ENCODE data around the gene ATL2.

Gene ATL2

DNA sequence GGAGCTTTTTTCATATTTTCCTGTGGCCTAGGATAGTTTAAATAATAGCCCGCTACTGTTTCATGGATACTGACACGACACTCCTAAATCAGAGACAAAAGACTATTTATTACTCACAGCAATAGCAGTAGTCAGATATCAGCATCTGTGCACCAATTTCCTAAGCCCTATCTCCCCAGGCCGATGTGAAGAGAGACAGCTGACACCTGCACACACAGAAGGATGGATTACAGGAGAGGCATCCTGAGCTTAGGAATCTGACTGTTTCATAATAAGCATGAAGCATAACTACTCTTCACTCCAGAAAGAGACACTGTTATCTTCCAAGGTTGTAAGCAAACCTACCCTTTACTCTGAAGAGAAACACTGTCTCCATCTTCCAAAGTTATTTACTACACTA, 105.4 kb downstream of the ATL2 start:
- TF ChIP-seq EZH2phosphoT487 (IDR thresholded peaks at IDR 0.05; ENCODE audit: low read depth), result no peak
- no peaks in the 10 kb centered on the region for H4K20me1 ChIP-seq (ENCODE audit: insufficient read depth, low read length)
- no peak overlapping the region for H3K27ac ChIP-seq (ENCODE audit: low read length)
- H3K27me3 ChIP-seq (ENCODE audit: low read depth, low read length), result no peaks in the 10 kb centered on the region
- no peaks in the 10 kb centered on the region for H3K9me3 ChIP-seq (ENCODE audit: insufficient read depth, low read length)
- peaks cover 2% of the 10 kb centered on the region; the same call in 1 of the 2 replicates for H3K4me1 ChIP-seq (ENCODE audit: low read length)
- H3K36me3 ChIP-seq (replicated peaks; ENCODE audit: low read depth, low read length), result no peaks in the 10 kb centered on the region
- no peak overlapping the region for H3K4me3 ChIP-seq (ENCODE audit: low read length)
- no peak overlapping the region for H3K4me2 ChIP-seq (ENCODE audit: low read length)
- no peaks in the 10 kb centered on the region for H3K79me2 ChIP-seq (ENCODE audit: low read length)
- H2AFZ ChIP-seq (ENCODE audit: low read depth, low read length), result no peak overlapping the region
- no peak overlapping the region for H3K9ac ChIP-seq (ENCODE audit: low read length)

- no peak overlapping the region for H3K9ac ChIP-seq (ENCODE audit: low read length)
- no peak overlapping the region for H3K4me2 ChIP-seq (ENCODE audit: low read length)
- TF ChIP-seq CTCF (IDR thresholded peaks at IDR 0.05; ENCODE audit: low read depth, low read length), result no peak
- TF ChIP-seq EZH2phosphoT487 (IDR thresholded peaks at IDR 0.05; ENCODE audit: low read depth), result no peak
- H3K4me1 ChIP-seq (ENCODE audit: low read length), result no peaks in the 10 kb centered on the region
- no peaks in the 10 kb centered on the region for H3K79me2 ChIP-seq (ENCODE audit: low read length)
- H4K20me1 ChIP-seq (ENCODE audit: insufficient read depth, low read length), result no peaks in the 10 kb centered on the region
- H3K36me3 ChIP-seq (replicated peaks; ENCODE audit: low read depth, low read length), result no peaks in the 10 kb centered on the region
- no peak overlapping the region for H2AFZ ChIP-seq (ENCODE audit: low read depth, low read length)
- no peak overlapping the region for H3K4me3 ChIP-seq (ENCODE audit: low read length)
- no peaks in the 10 kb centered on the region for H3K27me3 ChIP-seq (ENCODE audit: low read depth, low read length)
- no peaks in the 10 kb centered on the region for H3K9me3 ChIP-seq (ENCODE audit: insufficient read depth, low read length)
- no peak overlapping the region for H3K27ac ChIP-seq (ENCODE audit: low read length)
These were observed 107.7 kb downstream of the ATL2 start for GRCh38 chr2:38269421-38269820.

DNA sequence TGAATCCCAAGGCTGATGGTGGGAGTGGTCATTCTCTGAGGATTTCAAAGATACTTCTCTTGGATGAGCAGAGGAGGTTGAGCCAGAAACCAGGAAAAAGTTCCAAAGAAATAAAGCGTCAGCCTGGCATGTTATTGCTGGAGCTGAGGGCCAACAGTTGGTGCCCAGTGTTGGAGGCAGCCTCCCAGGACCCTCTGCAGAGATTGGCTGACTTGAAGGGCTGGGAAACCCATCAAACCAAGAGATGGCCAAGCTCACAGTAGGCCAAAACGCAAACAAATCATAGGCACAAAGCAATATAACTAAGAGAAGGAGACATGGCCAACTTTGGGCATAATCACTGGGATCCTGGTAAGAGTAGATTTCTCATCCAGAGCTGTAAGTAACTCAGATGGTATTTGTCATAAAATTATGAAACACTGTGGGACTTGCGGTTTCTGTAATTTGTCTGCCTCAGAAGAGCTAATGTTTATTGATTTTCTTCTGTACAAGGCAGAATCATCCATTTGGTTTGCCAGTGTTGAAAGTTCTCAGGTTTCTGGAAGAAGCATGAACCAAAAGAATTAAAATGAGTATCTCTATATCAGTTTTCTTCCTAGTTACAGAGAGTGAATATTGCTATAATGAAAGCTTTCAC, 108.3 kb downstream of the ATL2 start:
- no peaks in the 10 kb centered on the region for H3K36me3 ChIP-seq (replicated peaks; ENCODE audit: low read depth, low read length)
- no peaks in the 10 kb centered on the region for H3K27me3 ChIP-seq (ENCODE audit: low read depth, low read length)
- TF ChIP-seq CTCF (IDR thresholded peaks at IDR 0.05; ENCODE audit: low read depth, low read length) (no peak), EZH2phosphoT487 (IDR thresholded peaks at IDR 0.05; ENCODE audit: low read depth) (no peak)
- no peak overlapping the region for H3K9ac ChIP-seq (ENCODE audit: low read length)
- H3K4me3 ChIP-seq (ENCODE audit: low read length), result no peak overlapping the region
- H3K27ac ChIP-seq (ENCODE audit: low read length), result no peak overlapping the region
- H4K20me1 ChIP-seq (ENCODE audit: insufficient read depth, low read length), result no peaks in the 10 kb centered on the region
- H2AFZ ChIP-seq (ENCODE audit: low read depth, low read length), result no peak overlapping the region
- H3K9me3 ChIP-seq (ENCODE audit: insufficient read depth, low read length), result no peaks in the 10 kb centered on the region
- no peaks in the 10 kb centered on the region for H3K4me1 ChIP-seq (ENCODE audit: low read length)
- H3K4me2 ChIP-seq (ENCODE audit: low read length), result no peak overlapping the region
- H3K79me2 ChIP-seq (ENCODE audit: low read length), result no peaks in the 10 kb centered on the region

DNA sequence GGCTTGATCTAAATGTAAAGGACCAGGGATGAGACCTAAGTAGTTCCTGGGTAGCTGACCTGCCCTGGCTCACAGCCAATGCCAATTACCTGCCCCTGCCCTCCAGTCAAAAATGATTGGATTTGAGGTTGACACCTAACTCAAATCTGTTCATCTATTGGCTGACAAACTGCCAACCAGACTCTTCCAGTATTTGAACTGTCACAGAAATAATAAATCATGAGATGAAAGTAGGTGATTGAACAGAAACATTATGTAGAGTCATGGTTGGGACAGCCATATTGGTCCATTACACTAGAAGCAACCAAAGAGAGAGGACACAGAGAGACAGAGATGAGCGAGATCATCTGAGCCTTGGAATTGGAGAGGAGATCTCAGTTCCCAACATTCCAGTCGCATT, 109.1 kb downstream of the ATL2 start:
- no peaks in the 10 kb centered on the region for H3K27me3 ChIP-seq (ENCODE audit: low read depth, low read length)
- H3K27ac ChIP-seq (ENCODE audit: low read length), result no peak overlapping the region
- H3K79me2 ChIP-seq (ENCODE audit: low read length), result no peaks in the 10 kb centered on the region
- no peaks in the 10 kb centered on the region for H3K36me3 ChIP-seq (replicated peaks; ENCODE audit: low read depth, low read length)
- no peaks in the 10 kb centered on the region for H3K4me1 ChIP-seq (ENCODE audit: low read length)
- H4K20me1 ChIP-seq (ENCODE audit: insufficient read depth, low read length), result no peaks in the 10 kb centered on the region
- H3K9ac ChIP-seq (ENCODE audit: low read length), result no peak overlapping the region
- no peak overlapping the region for H2AFZ ChIP-seq (ENCODE audit: low read depth, low read length)
- no peak overlapping the region for H3K4me2 ChIP-seq (ENCODE audit: low read length)
- no peak overlapping the region for H3K4me3 ChIP-seq (ENCODE audit: low read length)
- no peaks in the 10 kb centered on the region for H3K9me3 ChIP-seq (ENCODE audit: insufficient read depth, low read length)
- no peak for TF ChIP-seq CTCF (IDR thresholded peaks at IDR 0.05; ENCODE audit: low read depth, low read length)
- TF ChIP-seq EZH2phosphoT487 (IDR thresholded peaks at IDR 0.05; ENCODE audit: low read depth), result no peak
